Measurements from ENCODE around the gene NIT1.

- TF ChIP-seq POLR2AphosphoS5 (IDR thresholded peaks at IDR 0.05; ENCODE audit: low read depth, low read length) (no peak), TAF1 (IDR thresholded peaks at IDR 0.05; ENCODE audit: borderline replicate concordance, low read depth, low read length) (no peak), POLR2A (IDR thresholded peaks at IDR 0.05; ENCODE audit: low read depth, low read length) (no peak)
Observed at GRCh38 chr1:161083748-161084596, 33.9 kb upstream of the NIT1 start.
